Measurements from ENCODE around the gene SLC22A6.

Gene SLC22A6

GRCh38 chr11:62984451-62984991 is at the start of gene SLC22A6:
TSS of gene SLC22A6 (minus strand) at chr11:62984967. CDS start at chr11:62984690, 277 bp downstream.
- no peak for DNase-seq (ENCODE audit: low read depth)

- DNase-seq (ENCODE audit: low read depth): no peak
Measured at GRCh38 chr11:63032457-63032856, 47.7 kb upstream of the SLC22A6 start.

GRCh38 chr11:63023841-63024648 is 39.3 kb upstream of the SLC22A6 start:
- DNase-seq (ENCODE audit: low read depth): peak; percentile 47

- no peak for DNase-seq (ENCODE audit: low read depth)
Measured at GRCh38 chr11:63023222-63023814, 38.6 kb upstream of the SLC22A6 start.

GRCh38 chr11:63022441-63022840 is 37.7 kb upstream of the SLC22A6 start:
- DNase-seq (ENCODE audit: low read depth): no peak

- no peak for DNase-seq (ENCODE audit: low read depth)
Measured at GRCh38 chr11:63020671-63021291, 36.0 kb upstream of the SLC22A6 start.

- DNase-seq (ENCODE audit: low read depth): no peak
Measured at GRCh38 chr11:63019506-63019905, 34.7 kb upstream of the SLC22A6 start.

GRCh38 chr11:63017306-63017974 is 32.7 kb upstream of the SLC22A6 start:
- DNase-seq (ENCODE audit: low read depth): no peak

- DNase-seq (ENCODE audit: low read depth): no peak
Measured at GRCh38 chr11:63015521-63016215, 30.9 kb upstream of the SLC22A6 start, which contains the start of gene SLC22A8. TSS of gene SLC22A8 (minus strand) at chr11:63015841. CDS start at chr11:63014958, 883 bp downstream.

GRCh38 chr11:63014408-63015055 is 29.8 kb upstream of the SLC22A6 start:
- no peak for DNase-seq (ENCODE audit: low read depth)

- no peak for DNase-seq (ENCODE audit: low read depth)
Measured at GRCh38 chr11:63012839-63013238, 28.1 kb upstream of the SLC22A6 start.

- peak; percentile 88 for DNase-seq (ENCODE audit: low read depth)
Measured at GRCh38 chr11:63012430-63012829, 27.7 kb upstream of the SLC22A6 start.

- DNase-seq (ENCODE audit: low read depth): no peak
Measured at GRCh38 chr11:63010934-63011439, 26.2 kb upstream of the SLC22A6 start.

- peak; percentile 66 for DNase-seq (ENCODE audit: low read depth)
Measured at GRCh38 chr11:63007920-63008319, 23.2 kb upstream of the SLC22A6 start.

GRCh38 chr11:63001456-63001855 is 16.7 kb upstream of the SLC22A6 start:
- no peak for DNase-seq (ENCODE audit: low read depth)

GRCh38 chr11:62999649-63000048 is 14.9 kb upstream of the SLC22A6 start:
- no peak for DNase-seq (ENCODE audit: low read depth)

- DNase-seq (ENCODE audit: low read depth): no peak
Measured at GRCh38 chr11:62999156-62999555, 14.4 kb upstream of the SLC22A6 start.

GRCh38 chr11:62996271-62996670 is 11.5 kb upstream of the SLC22A6 start:
- DNase-seq (ENCODE audit: low read depth): no peak

GRCh38 chr11:62994775-62995174 is 10.0 kb upstream of the SLC22A6 start:
- DNase-seq (ENCODE audit: low read depth): no peak

- DNase-seq (ENCODE audit: low read depth): no peak
Measured at GRCh38 chr11:62988276-62988675, 3.5 kb upstream of the SLC22A6 start.

Data from amniotic epithelial cell (primary cell).